AG10803 (cell line): ENCODE measurements around the gene LYZL1.
"Not testable (repeated sequence)": the region's sequence is repeated elsewhere in the genome, so short reads cannot be mapped to it uniquely, and the experiment has no call there.

ENCODE experiments used
- DNase-seq: peaks from one replicate; pipeline ENCODE4 v3.0.0; 2010; ENCODE audit warnings: low read depth
- H3K4me3 ChIP-seq: 2 replicates; pipeline ENCODE4 v1.5.1; 2011; ENCODE audit warnings: mild to moderate bottlenecking, low read length, control low read depth
- CTCF ChIP-seq: conservative IDR thresholded peaks from 2 replicates; pipeline ENCODE4 v1.5.1; 2011; ENCODE audit warnings: mild to moderate bottlenecking, low read length, control low read depth, inconsistent platforms

The LYZL1 gene

DNA sequence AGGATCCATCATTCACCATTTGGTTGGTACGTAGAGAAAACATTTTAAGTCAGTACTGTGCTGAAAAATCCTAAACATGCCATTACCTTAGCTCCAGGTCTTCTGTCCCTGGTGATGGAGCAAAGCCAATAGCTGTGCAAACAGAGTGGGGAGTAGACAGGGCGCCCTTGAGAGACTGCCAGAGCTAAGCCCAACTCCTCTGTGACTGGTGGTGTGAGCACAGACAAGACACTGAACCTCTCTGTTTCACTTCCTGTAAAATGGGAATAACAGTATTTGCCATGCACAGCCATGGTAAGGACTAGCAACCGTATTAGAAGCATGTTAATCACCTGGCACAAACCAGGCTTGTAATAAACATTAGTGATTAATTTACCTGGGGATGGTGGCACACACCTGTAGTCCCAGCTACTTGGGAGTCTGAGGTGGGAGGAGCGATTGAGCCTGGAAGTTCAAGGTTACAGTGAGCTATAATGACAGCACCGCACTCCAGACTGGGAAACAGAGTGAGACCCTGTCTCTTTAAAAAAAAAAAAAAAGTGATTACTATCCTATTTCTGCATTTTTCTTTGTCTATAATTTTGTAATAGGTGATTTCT is 28.7 kb downstream of the LYZL1 start:
- DNase-seq: no peak
- TF ChIP-seq CTCF: no peak
- no peak overlapping the region for H3K4me3 ChIP-seq

GRCh38 chr10:29318141-29319071 is 29.5 kb downstream of the LYZL1 start:
- DNase-seq: peak; percentile 18
- not testable (repeated sequence) for H3K4me3 ChIP-seq

DNA sequence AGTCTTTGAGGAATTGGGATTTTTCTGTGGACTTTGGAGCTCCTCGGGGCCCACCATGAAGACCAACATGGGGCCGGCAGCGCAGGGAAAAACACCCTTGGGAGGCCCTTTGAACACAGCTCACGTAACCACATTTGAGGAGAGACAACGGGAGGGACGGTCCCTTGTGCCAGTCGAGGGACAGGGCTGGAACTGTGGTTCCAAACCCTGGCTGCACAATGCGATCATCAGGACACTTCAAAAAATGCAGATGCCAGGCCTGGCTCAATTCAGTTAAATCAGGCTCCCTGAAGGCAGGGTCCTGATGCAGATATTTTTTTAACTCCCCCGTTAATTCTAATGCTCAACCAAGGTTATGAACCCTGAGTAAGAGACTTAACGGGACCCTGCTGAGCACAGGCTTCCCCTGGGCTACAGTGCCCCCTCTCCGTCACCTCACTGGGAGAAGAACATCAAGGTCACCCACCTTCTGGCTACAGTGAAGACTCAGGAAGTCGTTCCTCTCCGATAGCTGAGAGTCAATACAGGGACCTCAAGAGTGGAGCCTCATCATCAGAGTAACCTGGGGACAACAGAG is 30.4 kb downstream of the LYZL1 start:
- no peak for DNase-seq
- no peak overlapping the region for H3K4me3 ChIP-seq

GRCh38 chr10:29320680-29321121 is 31.8 kb downstream of the LYZL1 start:
- not testable (repeated sequence) for H3K4me3 ChIP-seq, DNase-seq

More for the DNA sequence above, 30.4 kb downstream of the LYZL1 start:
- TF ChIP-seq CTCF: no peak

DNA sequence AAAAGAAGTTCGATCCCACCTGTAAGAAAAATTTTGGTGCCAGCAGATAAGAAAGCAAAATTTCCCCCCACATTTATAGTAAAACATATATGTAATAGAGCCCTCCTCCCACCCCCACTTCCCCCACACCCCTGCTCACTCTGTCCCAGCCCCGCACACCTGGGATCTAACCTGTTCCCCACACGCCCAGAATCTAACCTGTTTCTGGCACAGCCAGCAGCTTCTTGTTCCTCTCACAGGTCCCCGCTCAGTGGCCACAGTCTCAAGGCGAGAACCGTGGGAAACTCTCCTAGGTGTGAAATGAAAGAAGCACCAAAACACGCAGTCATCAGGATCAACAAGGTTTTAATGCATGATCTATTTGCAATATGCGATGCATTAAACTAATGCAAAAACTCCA is 32.8 kb downstream of the LYZL1 start:
- no peak for TF ChIP-seq CTCF
- no peak for DNase-seq
- no peak overlapping the region for H3K4me3 ChIP-seq

DNA sequence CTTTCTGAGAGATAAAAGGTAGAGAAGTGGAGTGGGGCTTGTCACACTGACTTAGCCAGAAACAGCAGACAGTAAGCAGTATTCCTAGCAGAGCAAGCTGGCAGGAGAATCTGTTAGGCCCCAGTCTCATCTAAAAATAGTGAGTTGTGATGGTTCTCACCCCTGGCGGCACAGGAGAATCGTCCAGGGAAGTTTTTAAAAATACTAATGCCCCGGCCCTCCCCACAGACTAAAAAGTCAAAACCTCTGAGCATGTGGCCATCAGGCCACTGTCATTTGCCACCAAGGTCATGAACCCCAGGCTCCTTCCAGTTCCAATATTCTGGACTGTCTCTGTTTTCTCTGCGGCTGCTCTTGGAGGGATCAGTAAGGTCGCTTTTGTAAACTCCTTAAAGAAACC is 34.0 kb downstream of the LYZL1 start:
- DNase-seq: no peak
- no peak for TF ChIP-seq CTCF
- no peak overlapping the region for H3K4me3 ChIP-seq

GRCh38 chr10:29323367-29323766 is 34.5 kb downstream of the LYZL1 start:
- no peak for TF ChIP-seq CTCF
- no peak overlapping the region for H3K4me3 ChIP-seq
- DNase-seq: no peak

DNA sequence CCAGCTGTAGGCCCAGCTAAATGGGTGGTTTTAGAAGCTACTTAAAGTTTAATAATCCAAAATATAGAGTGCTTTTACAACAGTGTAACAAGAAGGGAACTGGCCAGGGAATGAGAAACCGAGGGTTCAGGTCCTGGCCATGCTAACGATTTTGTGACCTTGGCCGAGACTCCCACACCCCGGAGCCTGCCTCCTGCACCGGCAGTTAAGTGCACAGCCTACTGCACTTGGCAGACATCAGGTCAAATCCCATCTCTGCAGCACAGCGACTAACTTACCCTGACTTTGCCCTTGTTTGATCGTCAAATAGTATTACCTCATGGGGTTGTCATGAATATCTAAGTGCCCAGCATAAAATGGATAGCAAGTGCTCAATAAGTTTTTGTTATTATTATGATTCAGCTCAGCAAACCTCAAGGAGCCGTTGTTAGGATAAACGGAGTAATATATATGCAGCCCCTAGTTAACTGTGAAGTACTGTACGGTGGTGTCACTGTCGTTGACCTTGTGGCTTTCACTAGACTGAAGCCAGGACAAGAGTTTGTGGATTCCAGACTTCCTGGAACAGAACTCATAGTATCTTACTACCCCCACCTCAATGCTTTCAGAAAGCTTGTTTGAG is 35.5 kb downstream of the LYZL1 start:
- no peak for TF ChIP-seq CTCF
- DNase-seq: no peak
- H3K4me3 ChIP-seq: no peak overlapping the region
